Keratinocyte (primary cell): ENCODE measurements around the gene SUSD6.

Source experiments
- EZH2 ChIP-seq: IDR thresholded peaks from one replicate; pipeline ENCODE4 v1.6.1; 2012; ENCODE audit warnings: inconsistent platforms, mild to moderate bottlenecking, low read length, moderate library complexity
- TF ChIP-seq, protein P1 (sequence below), 3 experiments: IDR thresholded peaks in 1 of 3; conservative IDR thresholded peaks in 1 of 3; optimal IDR thresholded peaks in 1 of 3; 2 replicates in 2 of 3; 3 replicates in 1 of 3; pipeline versions ENCODE3 to v1.5.1; 2011; ENCODE audit warnings: low read length in 3 of 3, mild to moderate bottlenecking in 3 of 3, moderate library complexity in 2 of 3, control low read depth in 1 of 3, inconsistent platforms in 1 of 3; ENCODE audit not compliant: insufficient read depth in 2 of 3; ENCODE audit errors: extremely low read depth in 1 of 3

DNA sequence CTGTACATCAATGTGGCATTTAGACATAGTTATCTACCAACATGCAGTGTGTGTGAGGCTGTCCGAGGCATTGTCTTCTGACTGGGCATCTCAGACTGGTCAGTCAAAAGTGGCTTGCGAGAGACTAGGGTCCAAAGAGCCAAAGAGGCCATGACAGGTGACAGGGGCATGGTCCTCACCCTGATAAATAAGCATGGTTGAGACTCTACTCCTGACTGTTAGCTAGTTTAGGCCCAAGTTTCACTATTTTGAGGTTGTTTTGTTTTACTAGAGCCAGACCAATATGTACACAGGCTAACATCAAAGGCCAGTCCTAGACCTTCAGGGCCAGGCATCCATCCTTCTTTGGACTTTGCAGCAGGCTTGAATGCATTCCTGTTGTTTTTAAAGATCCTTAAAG lies 78.6 kb downstream of the SUSD6 start:
- TF ChIP-seq, protein P1, sequence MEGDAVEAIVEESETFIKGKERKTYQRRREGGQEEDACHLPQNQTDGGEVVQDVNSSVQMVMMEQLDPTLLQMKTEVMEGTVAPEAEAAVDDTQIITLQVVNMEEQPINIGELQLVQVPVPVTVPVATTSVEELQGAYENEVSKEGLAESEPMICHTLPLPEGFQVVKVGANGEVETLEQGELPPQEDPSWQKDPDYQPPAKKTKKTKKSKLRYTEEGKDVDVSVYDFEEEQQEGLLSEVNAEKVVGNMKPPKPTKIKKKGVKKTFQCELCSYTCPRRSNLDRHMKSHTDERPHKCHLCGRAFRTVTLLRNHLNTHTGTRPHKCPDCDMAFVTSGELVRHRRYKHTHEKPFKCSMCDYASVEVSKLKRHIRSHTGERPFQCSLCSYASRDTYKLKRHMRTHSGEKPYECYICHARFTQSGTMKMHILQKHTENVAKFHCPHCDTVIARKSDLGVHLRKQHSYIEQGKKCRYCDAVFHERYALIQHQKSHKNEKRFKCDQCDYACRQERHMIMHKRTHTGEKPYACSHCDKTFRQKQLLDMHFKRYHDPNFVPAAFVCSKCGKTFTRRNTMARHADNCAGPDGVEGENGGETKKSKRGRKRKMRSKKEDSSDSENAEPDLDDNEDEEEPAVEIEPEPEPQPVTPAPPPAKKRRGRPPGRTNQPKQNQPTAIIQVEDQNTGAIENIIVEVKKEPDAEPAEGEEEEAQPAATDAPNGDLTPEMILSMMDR (optimal IDR thresholded peaks at IDR 0.05 in 1 of 3, IDR thresholded peaks at IDR 0.05 in 1 of 3, conservative IDR thresholded peaks at IDR 0.05 in 1 of 3; ENCODE audit: extremely low read depth in 1 of 3, insufficient read depth in 2 of 3, low read length in 3 of 3) = no peak
- TF ChIP-seq EZH2 = no peak
